K562 (cell line): ENCODE measurements around the gene FAAH. TPM values are rescaled to one million over a fixed set of nuclear protein-coding genes. Genes with fewer than 3 reads are reported as not detected.

Source experiments
- ARID1B ChIP-seq: fragments of 450-650 bp; IDR thresholded peaks from 2 replicates; pipeline ENCODE4 v1.6.1; 2016; ENCODE audit warnings: antibody characterized with exemption, mild to moderate bottlenecking, inconsistent platforms
- ARNT ChIP-seq, 2 experiments: fragments of 450-650 bp; IDR thresholded peaks; 2 replicates each; pipeline ENCODE4 v1.6.1; 2016; ENCODE audit warnings: mild to moderate bottlenecking in 1 of 2
- CSDE1 ChIP-seq, 2 experiments: fragments of 450-650 bp; IDR thresholded peaks; 2 replicates each; pipeline ENCODE4 v1.6.1; 2016; ENCODE audit warnings: mild to moderate bottlenecking in 1 of 2
- CXXC5 ChIP-seq: fragments of 250-450 bp; sonication (Bioruptor Pico); IDR thresholded peaks from 2 replicates; pipeline ENCODE4 v1.8.0; 2022; ENCODE audit warnings: inconsistent platforms, mild to moderate bottlenecking, moderate library complexity
- DACH1 ChIP-seq: fragments of 450-650 bp; IDR thresholded peaks from 2 replicates; pipeline ENCODE4 v1.6.1; 2018; ENCODE audit not compliant: partially characterized antibody
- E2F1 ChIP-seq: sonication (generic); formaldehyde crosslinking; IDR thresholded peaks from 2 replicates; pipeline ENCODE4 v1.8.1; 2023; ENCODE audit warnings: mild to moderate bottlenecking, missing genetic modification reagents, moderate library complexity
- FOXA3 ChIP-seq, 2 experiments: fragments of 450-650 bp in 1 of 2; sonication (generic) in 1 of 2; formaldehyde crosslinking; IDR thresholded peaks in 1 of 2; conservative IDR thresholded peaks in 1 of 2; 2 replicates each; pipeline versions ENCODE4 v1.4.0 to v1.8.0; 2020 to 2022; ENCODE audit warnings: mild to moderate bottlenecking in 2 of 2, missing genetic modification reagents in 1 of 2
- KAT2B ChIP-seq: IDR thresholded peaks from one replicate; pipeline ENCODE4 v1.6.1; 2012; ENCODE audit warnings: low read depth, mild to moderate bottlenecking, control low read depth, inconsistent platforms, low read length, moderate library complexity
- MTA2 ChIP-seq: fragments of 450-650 bp; IDR thresholded peaks from 2 replicates; pipeline ENCODE4 v1.6.1; 2016; ENCODE audit warnings: low read depth
- NRF1 ChIP-seq, 2 experiments: fragments of 450-650 bp; IDR thresholded peaks in 1 of 2; conservative IDR thresholded peaks in 1 of 2; 2 replicates each; pipeline ENCODE4 v1.6.1; 2014; ENCODE audit warnings: mild to moderate bottlenecking in 2 of 2
- SIN3A ChIP-seq, 2 experiments: fragments of 150-350 bp in 1 of 2; IDR thresholded peaks; 2 replicates each; pipeline ENCODE4 v1.6.1; 2011 to 2016; ENCODE audit warnings: borderline replicate concordance in 2 of 2, low read depth in 2 of 2, low read length in 2 of 2, mild to moderate bottlenecking in 2 of 2, moderate library complexity in 2 of 2; ENCODE audit not compliant: control insufficient read depth in 1 of 2
- SIN3B ChIP-seq: fragments of 450-650 bp; IDR thresholded peaks from 2 replicates; pipeline ENCODE4 v1.6.1; 2017; ENCODE audit warnings: low read depth, mild to moderate bottlenecking, moderate library complexity
- ZKSCAN3 ChIP-seq: fragments of 250-450 bp; sonication (Bioruptor Pico); IDR thresholded peaks from 2 replicates; pipeline ENCODE4 v1.4.0; 2020
- ZNF140 ChIP-seq: fragments of 250-450 bp; sonication (Bioruptor Pico); IDR thresholded peaks from 2 replicates; pipeline ENCODE4 v1.8.0; 2021; ENCODE audit warnings: moderate library complexity, mild to moderate bottlenecking, inconsistent platforms
- polyA plus RNA-seq, 8 experiments: library from polyadenylated mRNA; depleted of rRNA in 4 of 8; stranded (reverse) in 5 of 8; unstranded in 3 of 8; fragments of >200 nt; fragmentation: Nextera tagmentation in 2 of 8; fragmentation: Illumina TruSeq in 1 of 8; extraction: Ambion mirVana in 2 of 8; extraction: Trizol in 1 of 8; gene quantifications; 2 replicates each; pipeline versions ENCODE4 v1.2.1 to v1.2.3, GENCODE V29; 2011 to 2014; ENCODE audit warnings: inconsistent platforms in 1 of 8, missing spikeins in 1 of 8
- total RNA-seq, 7 experiments: library from RNA; depleted of rRNA in 6 of 7; stranded (reverse); fragments of >200 nt in 6 of 7; fragmentation: Illumina TruSeq in 2 of 7; extraction: Trizol in 2 of 7; gene quantifications; 2 replicates each; pipeline versions ENCODE4 v1.2.1 to v1.2.3, GENCODE V29; 2011 to 2021; ENCODE audit warnings: low replicate concordance in 1 of 7
- TF ChIP-seq, protein P1 (sequence below): fragments of 250-450 bp; sonication (Bioruptor Pico); IDR thresholded peaks from 2 replicates; pipeline ENCODE4 v1.8.0; 2021; ENCODE audit warnings: mild to moderate bottlenecking, moderate library complexity
- TF ChIP-seq, protein P2 (sequence below): sonication (generic); formaldehyde crosslinking; IDR thresholded peaks from 2 replicates; pipeline ENCODE4 v1.8.1; 2022; ENCODE audit warnings: missing genetic modification reagents
- TF ChIP-seq, protein P3 (sequence below): fragments of 450-650 bp; IDR thresholded peaks from 2 replicates; pipeline ENCODE4 v1.7.0; 2016; ENCODE audit warnings: borderline replicate concordance
- TF ChIP-seq, protein P4 (sequence below): fragments of 450-650 bp; formaldehyde crosslinking; IDR thresholded peaks from 2 replicates; pipeline ENCODE4 v1.4.0; 2022; ENCODE audit warnings: mild to moderate bottlenecking, moderate library complexity

FAAH gene
- total and polyA plus RNA-seq, 9 of the 15 experiments (the other 6 are each of a cell fraction or from before 2014, with no cell fraction given): 0.06 to 1.1 (median 0.32) TPM

- TF ChIP-seq, protein P1, sequence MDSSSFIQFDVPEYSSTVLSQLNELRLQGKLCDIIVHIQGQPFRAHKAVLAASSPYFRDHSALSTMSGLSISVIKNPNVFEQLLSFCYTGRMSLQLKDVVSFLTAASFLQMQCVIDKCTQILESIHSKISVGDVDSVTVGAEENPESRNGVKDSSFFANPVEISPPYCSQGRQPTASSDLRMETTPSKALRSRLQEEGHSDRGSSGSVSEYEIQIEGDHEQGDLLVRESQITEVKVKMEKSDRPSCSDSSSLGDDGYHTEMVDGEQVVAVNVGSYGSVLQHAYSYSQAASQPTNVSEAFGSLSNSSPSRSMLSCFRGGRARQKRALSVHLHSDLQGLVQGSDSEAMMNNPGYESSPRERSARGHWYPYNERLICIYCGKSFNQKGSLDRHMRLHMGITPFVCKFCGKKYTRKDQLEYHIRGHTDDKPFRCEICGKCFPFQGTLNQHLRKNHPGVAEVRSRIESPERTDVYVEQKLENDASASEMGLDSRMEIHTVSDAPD (CRISPR knock-in tag): no peak
- TF ChIP-seq SIN3A (IDR thresholded peaks at IDR 0.05; ENCODE audit: borderline replicate concordance in 2 of 2, control insufficient read depth in 1 of 2, low read depth in 2 of 2, low read length in 2 of 2): no peak; a peak in 1 of 4 replicates
- TF ChIP-seq ARNT (IDR thresholded peaks at IDR 0.05): peak; percentile 89 to 96
- TF ChIP-seq ARID1B: peak; percentile 90
- TF ChIP-seq, protein P2, sequence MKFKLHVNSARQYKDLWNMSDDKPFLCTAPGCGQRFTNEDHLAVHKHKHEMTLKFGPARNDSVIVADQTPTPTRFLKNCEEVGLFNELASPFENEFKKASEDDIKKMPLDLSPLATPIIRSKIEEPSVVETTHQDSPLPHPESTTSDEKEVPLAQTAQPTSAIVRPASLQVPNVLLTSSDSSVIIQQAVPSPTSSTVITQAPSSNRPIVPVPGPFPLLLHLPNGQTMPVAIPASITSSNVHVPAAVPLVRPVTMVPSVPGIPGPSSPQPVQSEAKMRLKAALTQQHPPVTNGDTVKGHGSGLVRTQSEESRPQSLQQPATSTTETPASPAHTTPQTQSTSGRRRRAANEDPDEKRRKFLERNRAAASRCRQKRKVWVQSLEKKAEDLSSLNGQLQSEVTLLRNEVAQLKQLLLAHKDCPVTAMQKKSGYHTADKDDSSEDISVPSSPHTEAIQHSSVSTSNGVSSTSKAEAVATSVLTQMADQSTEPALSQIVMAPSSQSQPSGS (CRISPR knock-in tag): no peak
- TF ChIP-seq NRF1 (conservative IDR thresholded peaks at IDR 0.05 in 1 of 2, IDR thresholded peaks at IDR 0.05 in 1 of 2): peak; percentile 92 to 94
- TF ChIP-seq MTA2: peak; percentile 43; the same call in 1 of the 2 replicates
- TF ChIP-seq ZNF140 (CRISPR knock-in tag): no peak
- TF ChIP-seq, protein P3, sequence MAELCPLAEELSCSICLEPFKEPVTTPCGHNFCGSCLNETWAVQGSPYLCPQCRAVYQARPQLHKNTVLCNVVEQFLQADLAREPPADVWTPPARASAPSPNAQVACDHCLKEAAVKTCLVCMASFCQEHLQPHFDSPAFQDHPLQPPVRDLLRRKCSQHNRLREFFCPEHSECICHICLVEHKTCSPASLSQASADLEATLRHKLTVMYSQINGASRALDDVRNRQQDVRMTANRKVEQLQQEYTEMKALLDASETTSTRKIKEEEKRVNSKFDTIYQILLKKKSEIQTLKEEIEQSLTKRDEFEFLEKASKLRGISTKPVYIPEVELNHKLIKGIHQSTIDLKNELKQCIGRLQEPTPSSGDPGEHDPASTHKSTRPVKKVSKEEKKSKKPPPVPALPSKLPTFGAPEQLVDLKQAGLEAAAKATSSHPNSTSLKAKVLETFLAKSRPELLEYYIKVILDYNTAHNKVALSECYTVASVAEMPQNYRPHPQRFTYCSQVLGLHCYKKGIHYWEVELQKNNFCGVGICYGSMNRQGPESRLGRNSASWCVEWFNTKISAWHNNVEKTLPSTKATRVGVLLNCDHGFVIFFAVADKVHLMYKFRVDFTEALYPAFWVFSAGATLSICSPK: peak; percentile 54; the same call in 1 of the 2 replicates
- TF ChIP-seq, protein P4, sequence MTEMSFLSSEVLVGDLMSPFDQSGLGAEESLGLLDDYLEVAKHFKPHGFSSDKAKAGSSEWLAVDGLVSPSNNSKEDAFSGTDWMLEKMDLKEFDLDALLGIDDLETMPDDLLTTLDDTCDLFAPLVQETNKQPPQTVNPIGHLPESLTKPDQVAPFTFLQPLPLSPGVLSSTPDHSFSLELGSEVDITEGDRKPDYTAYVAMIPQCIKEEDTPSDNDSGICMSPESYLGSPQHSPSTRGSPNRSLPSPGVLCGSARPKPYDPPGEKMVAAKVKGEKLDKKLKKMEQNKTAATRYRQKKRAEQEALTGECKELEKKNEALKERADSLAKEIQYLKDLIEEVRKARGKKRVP (CRISPR knock-in tag): 0 out of 2 replicates have a peak, but pooled peaks have one; percentile 13
- TF ChIP-seq ZKSCAN3: no peak
- peak; percentile 86 for TF ChIP-seq CXXC5 (CRISPR knock-in tag)
- no peak for TF ChIP-seq DACH1
- 0 out of 2 replicates have a peak, but pooled peaks have one; percentile 39 for TF ChIP-seq SIN3B
- peak; percentile 91 for TF ChIP-seq E2F1 (CRISPR knock-in tag)
- TF ChIP-seq CSDE1 (IDR thresholded peaks at IDR 0.05): peak; percentile 41 to 89; a peak in 3 of 4 replicates
- no peak for TF ChIP-seq KAT2B
- peak in 1 of 2 experiments; percentile 81; a peak in 1 of 4 replicates for TF ChIP-seq FOXA3 (CRISPR knock-in tag; conservative IDR thresholded peaks at IDR 0.05 in 1 of 2, IDR thresholded peaks at IDR 0.05 in 1 of 2)
Observed at GRCh38 chr1:46442317-46443161, 48.4 kb downstream of the FAAH start (continued).
